Adipocyte (in vitro differentiated cells): ENCODE data around the gene DAPK1.
A peak's percentile ranks its signal among the peaks of the same experiment; 100 is the strongest.

Experiments
- DNase-seq: peaks from one replicate; pipeline ENCODE4 v3.0.0-alpha.2; 2015; ENCODE audit warnings: low read depth
- H3K27me3 ChIP-seq: replicated peaks from 2 replicates; pipeline ENCODE4 v1.7.0; 2013; ENCODE audit warnings: mild to moderate bottlenecking, low read length, moderate library complexity; ENCODE audit not compliant: control insufficient read depth, insufficient read depth
- H3K36me3 ChIP-seq: 2 replicates; pipeline ENCODE4 v1.7.0; 2013; ENCODE audit warnings: low read length, mild to moderate bottlenecking, moderate library complexity; ENCODE audit not compliant: control insufficient read depth, insufficient read depth, severe bottlenecking
- H3K4me1 ChIP-seq: 2 replicates; pipeline ENCODE4 v1.7.0; 2013; ENCODE audit warnings: mild to moderate bottlenecking, low read length, moderate library complexity; ENCODE audit not compliant: control insufficient read depth, insufficient read depth
- H3K4me3 ChIP-seq: 2 replicates; pipeline ENCODE4 v1.7.0; 2013; ENCODE audit warnings: mild to moderate bottlenecking, low read length, moderate library complexity
- H3K9ac ChIP-seq: 2 replicates; pipeline ENCODE4 v1.7.0; 2013; ENCODE audit warnings: mild to moderate bottlenecking, low read length, moderate library complexity
- H3K9me3 ChIP-seq: 2 replicates; pipeline ENCODE4 v1.7.0; 2013; ENCODE audit warnings: mild to moderate bottlenecking, low read length, moderate library complexity; ENCODE audit not compliant: control insufficient read depth

DAPK1 gene

DNA sequence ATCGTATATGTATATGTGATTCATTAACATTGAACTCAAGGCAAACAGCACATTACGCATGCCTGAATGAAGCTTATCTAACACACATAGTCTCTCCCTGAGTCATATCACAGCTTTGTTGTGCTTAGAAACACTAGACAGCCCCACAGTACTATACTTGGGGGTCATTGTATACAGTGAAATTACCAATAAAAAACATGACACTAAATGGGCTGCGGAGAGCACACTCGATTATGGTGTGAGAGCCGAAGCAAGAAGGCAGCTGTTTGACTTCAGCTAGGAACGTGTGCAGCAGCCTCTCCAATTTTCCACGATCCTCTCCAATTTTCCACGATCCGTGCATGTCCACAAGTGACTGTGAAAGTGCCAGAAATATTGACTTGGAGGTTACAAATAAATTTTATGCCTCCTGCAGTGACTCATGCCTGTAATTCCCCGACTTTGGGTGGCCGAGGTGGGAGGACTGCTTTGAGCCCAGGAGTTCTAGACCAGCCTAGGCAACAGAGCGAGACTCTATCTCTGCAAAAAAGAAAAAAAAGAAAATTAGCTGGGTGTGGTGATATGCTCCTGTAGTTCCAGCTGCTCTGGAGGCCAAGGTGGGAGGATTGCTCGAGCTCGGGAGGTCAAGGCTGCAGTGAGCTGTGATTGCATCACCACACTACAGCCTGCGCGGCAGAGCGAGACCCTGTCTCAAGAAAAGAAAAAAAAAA, 102.4 kb downstream of the DAPK1 start:
- Histone ChIP-seq H3K4me3 (peak overlapping the region; percentile 71), H3K4me1 (peaks cover 17% of the 10 kb centered on the region), H3K9ac (peak overlapping the region; percentile 19), H3K9me3 (no peaks in the 10 kb centered on the region), H3K27me3 (no peaks in the 10 kb centered on the region), H3K36me3 (no peaks in the 10 kb centered on the region)
- peak; percentile 86 for DNase-seq

DNA sequence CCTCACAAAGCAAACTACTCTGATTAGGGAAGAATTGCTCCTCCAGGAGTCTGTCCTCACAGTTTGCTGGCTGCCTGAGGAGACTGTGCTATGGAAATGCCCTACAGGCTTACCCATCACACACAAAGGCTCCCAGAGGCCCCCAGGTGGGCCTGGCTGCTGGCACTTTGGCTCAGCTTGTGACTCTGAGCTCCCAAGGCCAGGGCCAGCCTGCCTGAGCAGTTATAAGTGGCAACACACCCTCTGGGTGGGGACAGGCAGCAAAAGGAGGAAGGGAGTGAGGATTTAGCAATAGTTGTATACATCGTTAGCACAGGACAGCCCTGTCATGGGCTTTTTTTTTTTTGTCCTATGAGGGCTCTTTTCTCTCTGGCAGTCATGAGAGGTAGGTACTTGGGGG, 103.5 kb downstream of the DAPK1 start:
- DNase-seq: no peak
- no peak overlapping the region for H3K9ac ChIP-seq

DNA sequence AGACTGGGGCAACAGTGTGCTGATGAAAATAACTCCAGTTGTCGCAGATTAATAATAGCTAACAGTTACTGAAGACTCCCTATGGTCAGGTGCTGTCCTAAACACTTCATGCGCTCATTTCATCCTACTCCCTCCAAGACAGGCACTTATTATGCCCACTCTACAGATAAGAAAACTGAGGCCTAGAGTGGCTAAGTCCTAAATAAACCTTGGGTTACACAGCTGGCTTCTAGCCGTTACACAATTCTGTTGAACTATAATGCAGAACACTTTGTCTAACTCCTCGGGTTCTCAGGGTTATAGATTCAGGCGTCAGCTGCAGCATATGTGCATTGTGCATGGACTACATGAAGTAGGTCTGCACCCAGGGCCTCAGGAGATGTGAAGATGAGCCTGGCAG, 103.9 kb downstream of the DAPK1 start:
- H3K9me3 ChIP-seq: no peaks in the 10 kb centered on the region
- DNase-seq: no peak
- H3K36me3 ChIP-seq: no peaks in the 10 kb centered on the region
- H3K9ac ChIP-seq: no peak overlapping the region
- peaks cover 17% of the 10 kb centered on the region for H3K4me1 ChIP-seq
- no peak overlapping the region for H3K4me3 ChIP-seq
- no peaks in the 10 kb centered on the region for H3K27me3 ChIP-seq

More for the DNA sequence above, 103.5 kb downstream of the DAPK1 start:
- peaks cover 17% of the 10 kb centered on the region for H3K4me1 ChIP-seq
- no peaks in the 10 kb centered on the region for H3K36me3 ChIP-seq
- H3K4me3 ChIP-seq: no peak overlapping the region
- H3K27me3 ChIP-seq: no peaks in the 10 kb centered on the region
- no peaks in the 10 kb centered on the region for H3K9me3 ChIP-seq

DNA sequence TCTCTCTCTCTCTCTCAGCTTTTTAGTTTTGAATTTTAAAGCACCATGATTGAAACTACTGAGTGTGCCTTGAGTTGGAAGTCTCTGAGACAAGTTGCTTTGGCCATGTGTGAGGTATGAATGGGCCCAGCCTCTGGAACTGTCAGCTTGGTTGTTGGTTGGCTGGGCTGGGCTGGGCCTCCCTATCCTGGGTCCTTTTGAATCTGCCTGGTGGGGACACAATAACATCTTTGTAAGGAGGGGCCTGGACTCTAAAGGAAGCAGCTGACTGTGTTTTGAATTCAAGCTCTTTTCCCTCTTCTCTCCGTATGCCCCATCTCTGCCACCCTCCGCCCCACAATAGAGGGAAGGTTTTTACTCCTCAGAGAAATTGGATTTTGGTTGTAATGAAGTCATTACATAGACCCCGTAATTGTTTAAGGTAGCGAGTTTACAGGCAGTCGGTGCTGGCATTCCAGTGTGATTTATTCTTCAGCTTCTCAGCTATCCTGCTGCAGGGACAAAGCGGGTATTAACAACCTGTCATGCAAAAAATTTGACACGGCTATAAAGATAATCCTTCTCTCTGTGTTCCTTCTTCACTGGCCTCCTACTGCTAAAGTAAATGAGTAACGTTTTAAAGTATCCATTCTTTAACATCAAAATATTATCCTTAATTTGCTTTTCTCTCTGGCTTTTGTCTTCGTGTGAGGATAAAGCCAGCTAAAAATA, 105.4 kb downstream of the DAPK1 start:
- no peaks in the 10 kb centered on the region for H3K36me3 ChIP-seq
- H3K9me3 ChIP-seq: no peaks in the 10 kb centered on the region
- no peaks in the 10 kb centered on the region for H3K27me3 ChIP-seq
- H3K4me1 ChIP-seq: peaks cover 27% of the 10 kb centered on the region
- no peak for DNase-seq
- no peak overlapping the region for H3K9ac ChIP-seq
- H3K4me3 ChIP-seq: no peak overlapping the region

DNA sequence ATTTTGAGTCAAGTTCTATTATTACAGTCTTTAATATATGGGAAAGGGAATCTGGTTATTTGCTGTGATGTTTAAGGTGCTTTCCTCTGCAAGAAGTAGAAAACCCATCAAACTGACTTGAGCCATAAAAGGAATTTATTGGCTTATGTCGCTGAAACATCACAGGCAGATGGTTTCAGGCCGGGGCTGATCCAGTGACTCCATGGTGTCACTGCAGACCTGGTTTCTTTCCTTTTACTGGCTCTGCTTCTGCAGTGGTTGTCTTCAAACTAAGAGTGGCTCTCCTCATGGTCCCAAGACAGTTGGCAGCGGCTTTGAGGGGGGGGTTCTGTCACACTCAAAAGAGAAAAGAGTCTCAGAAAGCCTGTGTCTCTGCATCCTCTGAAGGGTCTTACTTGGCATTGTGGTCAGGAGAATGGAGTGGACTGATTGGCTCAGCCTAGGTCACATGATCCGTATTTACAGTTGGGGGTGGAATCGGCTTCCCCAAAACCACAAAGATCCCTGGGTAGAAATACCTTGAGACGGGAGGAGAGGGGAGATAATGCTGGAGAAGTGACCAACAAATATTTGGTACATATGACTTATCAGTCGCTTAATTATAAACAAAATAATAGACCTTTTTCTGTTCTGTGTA, 106.3 kb downstream of the DAPK1 start:
- Histone ChIP-seq H3K4me3 (no peak overlapping the region), H3K4me1 (peaks cover 27% of the 10 kb centered on the region), H3K36me3 (no peaks in the 10 kb centered on the region), H3K27me3 (no peaks in the 10 kb centered on the region), H3K9me3 (no peaks in the 10 kb centered on the region), H3K9ac (no peak overlapping the region)
- no peak for DNase-seq

DNA sequence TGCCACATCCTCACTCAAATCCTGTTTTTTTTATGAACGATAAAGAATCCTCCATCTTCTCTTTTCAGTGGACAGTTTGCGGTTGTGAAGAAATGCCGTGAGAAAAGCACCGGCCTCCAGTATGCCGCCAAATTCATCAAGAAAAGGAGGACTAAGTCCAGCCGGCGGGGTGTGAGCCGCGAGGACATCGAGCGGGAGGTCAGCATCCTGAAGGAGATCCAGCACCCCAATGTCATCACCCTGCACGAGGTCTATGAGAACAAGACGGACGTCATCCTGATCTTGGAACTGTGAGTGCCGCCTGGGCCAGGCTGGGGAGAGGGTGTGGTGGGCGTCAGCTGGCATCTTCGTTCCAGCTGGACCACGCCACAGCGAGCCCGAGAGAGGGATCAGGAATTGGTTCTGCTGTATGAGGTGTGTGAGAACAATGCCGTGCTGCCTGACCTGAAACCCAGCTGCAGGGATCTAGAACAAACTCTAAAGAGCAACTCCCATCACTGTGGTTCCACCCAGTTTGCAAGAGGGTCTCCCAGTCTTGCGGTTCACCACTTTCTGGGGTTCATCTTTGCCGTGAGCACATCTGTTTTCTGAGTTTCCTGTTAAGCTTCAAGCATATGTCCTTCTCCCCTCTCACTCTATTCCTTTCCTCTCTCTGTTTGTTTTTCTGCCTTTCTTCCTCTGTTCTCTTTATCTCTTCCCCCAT, 107.4 kb downstream of the DAPK1 start:
- no peaks in the 10 kb centered on the region for H3K36me3 ChIP-seq
- no peaks in the 10 kb centered on the region for H3K9me3 ChIP-seq
- no peak overlapping the region for H3K4me3 ChIP-seq
- no peak overlapping the region for H3K9ac ChIP-seq
- H3K4me1 ChIP-seq: peaks cover 21% of the 10 kb centered on the region
- no peaks in the 10 kb centered on the region for H3K27me3 ChIP-seq
- no peak for DNase-seq

DNA sequence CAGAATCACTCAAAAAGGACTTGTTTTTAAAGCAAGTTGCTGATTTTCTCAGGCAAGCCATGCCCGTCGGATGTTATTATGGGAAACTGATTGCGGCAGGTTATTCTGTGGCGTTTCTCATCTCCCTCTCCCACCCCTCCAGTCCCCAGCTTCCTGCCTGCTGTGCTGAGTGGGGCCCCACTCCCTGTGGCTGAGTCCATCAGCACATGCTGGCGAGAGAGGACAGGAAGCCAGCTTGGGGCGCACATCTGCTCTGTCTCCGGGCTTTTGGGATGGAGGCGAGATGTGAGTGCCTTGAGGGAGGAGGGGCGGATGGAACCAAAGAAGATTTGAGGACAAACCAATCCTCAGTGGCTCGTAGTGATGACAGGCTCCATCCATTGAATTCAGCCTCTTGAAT, 108.0 kb downstream of the DAPK1 start:
- H3K27me3 ChIP-seq: no peaks in the 10 kb centered on the region
- no peaks in the 10 kb centered on the region for H3K36me3 ChIP-seq
- DNase-seq: no peak
- peaks cover 15% of the 10 kb centered on the region for H3K4me1 ChIP-seq
- H3K9ac ChIP-seq: no peak overlapping the region
- no peak overlapping the region for H3K4me3 ChIP-seq
- H3K9me3 ChIP-seq: no peaks in the 10 kb centered on the region

DNA sequence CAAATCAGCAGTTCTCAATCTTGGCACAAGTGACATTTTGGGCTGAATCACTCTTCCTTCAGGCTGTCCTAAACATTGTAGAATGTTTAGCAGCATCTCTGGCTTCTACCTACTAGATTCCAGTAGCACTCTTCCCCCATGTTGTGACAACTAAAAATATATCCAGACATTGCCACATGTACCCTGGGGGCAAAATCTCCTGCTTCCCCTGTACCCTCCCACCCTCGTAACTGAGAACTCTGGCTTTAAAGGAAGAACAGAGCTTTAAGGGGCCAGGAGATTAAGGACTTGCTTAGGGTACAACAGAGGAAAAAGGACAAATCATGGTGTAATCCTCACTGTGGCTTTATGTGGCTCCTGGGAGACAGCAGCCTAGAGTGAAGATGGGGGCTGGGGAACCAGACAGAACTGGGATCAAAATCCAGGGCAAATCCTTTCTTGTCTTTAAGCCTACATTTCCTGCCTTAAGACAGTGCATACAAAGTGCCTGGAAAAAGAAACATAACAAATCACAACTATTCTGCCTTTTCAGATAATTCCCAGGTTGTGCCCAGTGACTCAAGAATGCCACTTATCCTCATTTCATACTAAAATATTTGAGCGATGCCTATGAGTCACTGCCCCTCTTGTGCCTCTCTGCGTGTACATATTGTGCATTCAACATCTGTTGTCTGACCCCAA, 109.3 kb downstream of the DAPK1 start:
- Histone ChIP-seq H3K4me3 (no peak overlapping the region), H3K27me3 (no peaks in the 10 kb centered on the region), H3K9ac (peak overlapping the region; percentile 28), H3K4me1 (peaks cover 11% of the 10 kb centered on the region), H3K9me3 (no peaks in the 10 kb centered on the region), H3K36me3 (no peaks in the 10 kb centered on the region)
- peak; percentile 87 for DNase-seq

DNA sequence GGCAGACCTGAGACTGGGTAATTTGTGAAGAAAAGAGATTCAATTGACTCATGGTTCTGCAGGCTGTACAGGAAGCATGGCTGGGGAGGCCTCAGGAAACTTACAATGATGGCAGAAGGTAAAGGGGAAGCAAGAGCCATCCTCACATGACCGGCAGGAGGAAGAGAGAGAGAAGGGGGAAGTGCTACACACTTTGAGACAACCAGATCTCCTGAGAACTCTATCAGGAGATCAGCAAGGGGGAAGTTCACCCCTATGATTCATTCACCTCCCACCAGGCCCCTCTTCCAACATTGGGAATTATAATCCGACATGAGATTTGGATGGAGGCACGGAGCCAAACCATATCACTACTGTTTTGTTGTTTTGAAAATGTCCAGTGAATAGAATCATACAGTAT, 110.2 kb downstream of the DAPK1 start:
- Histone ChIP-seq H3K9ac (no peak overlapping the region), H3K36me3 (no peaks in the 10 kb centered on the region), H3K27me3 (no peaks in the 10 kb centered on the region), H3K4me3 (no peak overlapping the region), H3K9me3 (no peaks in the 10 kb centered on the region), H3K4me1 (peaks cover 11% of the 10 kb centered on the region)
- no peak for DNase-seq

DNA sequence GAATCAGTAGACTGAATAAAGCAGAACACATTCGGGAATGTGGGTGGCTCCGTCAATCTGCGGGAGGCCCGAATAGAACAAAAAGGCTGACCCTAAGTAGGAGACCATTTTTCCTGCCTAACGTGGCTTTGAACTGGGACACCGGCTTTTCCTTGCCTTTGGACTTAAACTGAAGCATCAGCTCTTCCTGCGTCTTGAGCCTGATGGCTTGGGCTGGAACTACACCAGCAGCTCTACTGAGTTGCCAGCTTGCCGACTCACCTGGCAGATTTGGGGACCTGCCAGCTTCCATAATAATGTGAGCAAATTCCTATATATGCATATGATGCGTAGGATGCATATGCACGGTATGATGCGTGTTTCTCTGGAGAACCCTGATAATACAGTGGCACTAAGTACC, 111.3 kb downstream of the DAPK1 start:
- no peak overlapping the region for H3K9ac ChIP-seq
- H3K9me3 ChIP-seq: no peaks in the 10 kb centered on the region
- peaks cover 23% of the 10 kb centered on the region for H3K4me1 ChIP-seq
- no peak overlapping the region for H3K4me3 ChIP-seq
- no peaks in the 10 kb centered on the region for H3K27me3 ChIP-seq
- H3K36me3 ChIP-seq: no peaks in the 10 kb centered on the region
- no peak for DNase-seq

DNA sequence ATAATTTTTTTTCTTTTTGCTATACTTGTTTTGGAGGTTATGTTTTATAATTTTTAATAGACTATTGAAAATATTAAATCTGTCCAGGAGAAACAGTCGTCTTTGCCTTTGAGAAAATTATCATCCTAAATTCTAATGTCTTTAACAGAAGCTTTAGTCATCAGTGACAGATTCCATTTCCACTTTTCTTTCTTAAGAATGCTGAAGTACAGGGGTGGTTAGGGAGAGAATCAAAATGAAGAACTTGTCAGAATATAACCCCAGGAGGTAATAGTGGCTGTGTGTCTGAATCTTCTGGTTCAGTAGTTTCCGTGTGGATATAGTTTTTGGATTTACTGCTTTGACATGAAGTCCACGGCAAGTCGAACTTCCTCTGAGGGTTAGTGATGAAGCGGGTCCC, 111.8 kb downstream of the DAPK1 start:
- Histone ChIP-seq H3K4me1 (peaks cover 26% of the 10 kb centered on the region), H3K9ac (no peak overlapping the region), H3K4me3 (no peak overlapping the region), H3K9me3 (no peaks in the 10 kb centered on the region), H3K36me3 (no peaks in the 10 kb centered on the region), H3K27me3 (no peaks in the 10 kb centered on the region)
- no peak for DNase-seq
